Measurements from ENCODE around the gene CAPZB. TPM values are rescaled to one million over a fixed set of nuclear protein-coding genes. Genes with fewer than 3 reads are reported as not detected.

CAPZB gene
- total RNA-seq, 1 experiment from 2014 or later = 491 TPM

- Histone ChIP-seq H3K27ac (ENCODE audit: low read length) (peak overlapping the region; percentile 72), H3K4me1 (ENCODE audit: control insufficient read depth, insufficient read depth, low read length) (peaks cover 18% of the 10 kb centered on the region), H3K9me3 (ENCODE audit: control insufficient read depth, insufficient read depth, low read depth, low read length) (no peaks in the 10 kb centered on the region), H3K27me3 (ENCODE audit: control insufficient read depth, insufficient read depth, low read length) (no peaks in the 10 kb centered on the region), H3K4me3 (ENCODE audit: low read depth in 2 of 2, low read length in 2 of 2) (peak overlapping the region; percentile 63 to 80), H3K36me3 (ENCODE audit: control insufficient read depth, insufficient read depth, low read length) (no peaks in the 10 kb centered on the region)
- in situ Hi-C loops (cut with HindIII; ENCODE audit: low pct_unique_long_range_greater_than_20kb, low sequenced_read_pairs) (no loop called here), intact Hi-C loops (cut with micrococcal nuclease; ENCODE audit: unreplicated experiment) (no loop called here)
- POLR2A ChIA-PET = no interaction called here
- no TSS peak for BruUV-seq (replicated peaks)
- DNase-seq (ENCODE audit: low read depth, low spot score) (no peak), ATAC-seq (peak; percentile 56)
- TF ChIP-seq CTCF (IDR thresholded peaks at IDR 0.05) = no peak
- CTCF ChIA-PET = interaction anchor here (0.5 kb wide), 1 partner anchor 70 kb away, joined by 4 read pairs; no protein-coding TSS in a partner anchor
Observed at GRCh38 chr1:19311503-19311930, 173.8 kb downstream of the CAPZB start.

- TSS peak; percentile 68 for BruUV-seq (replicated peaks)
- ChIA-PET POLR2A (no interaction called here), CTCF (no interaction called here)
- in situ Hi-C loops (cut with HindIII; ENCODE audit: low pct_unique_long_range_greater_than_20kb, low sequenced_read_pairs) (no loop called here), intact Hi-C loops (cut with micrococcal nuclease; ENCODE audit: unreplicated experiment) (no loop called here)
- Histone ChIP-seq H3K27me3 (ENCODE audit: control insufficient read depth, insufficient read depth, low read length) (no peaks in the 10 kb centered on the region), H3K9me3 (ENCODE audit: control insufficient read depth, insufficient read depth, low read depth, low read length) (no peaks in the 10 kb centered on the region), H3K4me3 (ENCODE audit: low read depth in 2 of 2, low read length in 2 of 2) (peak overlapping the region; percentile 63 to 80), H3K27ac (ENCODE audit: low read length) (peak overlapping the region; percentile 72), H3K4me1 (ENCODE audit: control insufficient read depth, insufficient read depth, low read length) (peaks cover 18% of the 10 kb centered on the region), H3K36me3 (ENCODE audit: control insufficient read depth, insufficient read depth, low read length) (no peaks in the 10 kb centered on the region)
- DNase-seq (ENCODE audit: low read depth, low spot score) = no peak
- TF ChIP-seq CTCF (IDR thresholded peaks at IDR 0.05) = no peak
- no peak for TF ChIP-seq TCF7L2 (IDR thresholded peaks at IDR 0.05; ENCODE audit: low read depth, low read length)
- no peak for TF ChIP-seq SIN3A (IDR thresholded peaks at IDR 0.05; ENCODE audit: borderline replicate concordance, insufficient read depth, low read depth, low read length)
- no peak for TF ChIP-seq POLR2AphosphoS5 (IDR thresholded peaks at IDR 0.05; ENCODE audit: low read depth, low read length)
- no peak for TF ChIP-seq REST (IDR thresholded peaks at IDR 0.05; ENCODE audit: insufficient read depth in 1 of 2, low read depth in 2 of 2, low read length in 1 of 2)
- ATAC-seq = no peak
Observed at GRCh38 chr1:19310720-19311502, 174.4 kb downstream of the CAPZB start.
